ENCODE data around the gene NACAD.

DNA sequence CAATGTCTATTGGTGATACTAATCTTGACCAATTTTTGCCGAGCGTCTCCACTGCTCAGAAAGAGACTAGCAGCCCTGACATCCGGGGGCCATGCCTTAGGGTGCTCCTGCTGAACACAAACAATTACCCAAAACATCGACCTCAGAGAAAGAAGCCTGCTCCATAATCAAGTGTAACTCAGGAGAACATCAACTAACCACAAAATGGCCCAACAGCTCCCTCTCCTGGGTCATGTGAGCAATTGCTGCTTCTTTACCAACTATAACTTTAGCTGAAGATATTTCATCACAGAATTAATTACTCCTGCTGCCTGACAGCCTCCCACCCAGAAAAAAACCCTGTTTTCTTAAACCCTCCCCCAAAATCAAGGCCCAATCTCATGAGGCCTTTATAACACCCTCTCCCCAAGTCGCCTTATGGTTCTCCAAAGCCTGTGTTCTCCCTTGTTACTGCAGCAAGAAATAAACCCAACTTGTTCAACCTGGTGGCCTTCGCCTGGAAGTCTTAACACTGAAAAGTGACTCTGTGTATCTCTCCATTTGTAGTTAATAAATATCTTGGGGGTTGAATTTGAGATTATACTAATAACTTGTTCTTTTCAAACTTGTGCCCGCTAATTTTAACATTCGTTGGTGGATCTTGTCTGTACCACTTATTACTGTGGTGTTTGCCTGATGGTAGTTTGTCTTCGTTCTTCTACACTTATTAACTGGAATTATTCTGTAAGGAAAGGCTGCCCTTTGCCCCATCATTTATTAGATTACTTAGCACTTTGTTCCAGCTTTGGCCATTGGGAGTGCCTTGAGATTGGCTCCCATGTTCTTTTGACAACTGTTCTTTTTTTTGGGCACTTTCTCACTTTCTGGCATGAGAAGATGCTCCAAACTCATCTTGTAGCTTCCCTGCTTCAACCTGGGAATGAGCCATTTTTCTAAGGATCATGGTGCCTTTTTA is 47.6 kb upstream of the NACAD start:
- TF ChIP-seq, protein P1, sequence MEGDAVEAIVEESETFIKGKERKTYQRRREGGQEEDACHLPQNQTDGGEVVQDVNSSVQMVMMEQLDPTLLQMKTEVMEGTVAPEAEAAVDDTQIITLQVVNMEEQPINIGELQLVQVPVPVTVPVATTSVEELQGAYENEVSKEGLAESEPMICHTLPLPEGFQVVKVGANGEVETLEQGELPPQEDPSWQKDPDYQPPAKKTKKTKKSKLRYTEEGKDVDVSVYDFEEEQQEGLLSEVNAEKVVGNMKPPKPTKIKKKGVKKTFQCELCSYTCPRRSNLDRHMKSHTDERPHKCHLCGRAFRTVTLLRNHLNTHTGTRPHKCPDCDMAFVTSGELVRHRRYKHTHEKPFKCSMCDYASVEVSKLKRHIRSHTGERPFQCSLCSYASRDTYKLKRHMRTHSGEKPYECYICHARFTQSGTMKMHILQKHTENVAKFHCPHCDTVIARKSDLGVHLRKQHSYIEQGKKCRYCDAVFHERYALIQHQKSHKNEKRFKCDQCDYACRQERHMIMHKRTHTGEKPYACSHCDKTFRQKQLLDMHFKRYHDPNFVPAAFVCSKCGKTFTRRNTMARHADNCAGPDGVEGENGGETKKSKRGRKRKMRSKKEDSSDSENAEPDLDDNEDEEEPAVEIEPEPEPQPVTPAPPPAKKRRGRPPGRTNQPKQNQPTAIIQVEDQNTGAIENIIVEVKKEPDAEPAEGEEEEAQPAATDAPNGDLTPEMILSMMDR (IDR thresholded peaks at IDR 0.05), result peak; percentile 80 to 91 (median 84)
- no peak for TF ChIP-seq POLR2A (IDR thresholded peaks at IDR 0.05)
